Suprapubic skin (tissue), 4 donors: Measurements from ENCODE around the gene TRIO. TPM values are rescaled to one million over a fixed set of nuclear protein-coding genes. Genes with fewer than 3 reads are reported as not detected.

Experiments
- DNase-seq, 2 donors: peaks; one replicate each; pipeline ENCODE4 v3.0.0-alpha.2; 2019; ENCODE audit warnings: low spot score in 2 of 2
- H3K27ac ChIP-seq: fragments of 200-600 bp; sonication (generic); one replicate; pipeline ENCODE4 v1.5.1; 2019
- H3K27me3 ChIP-seq: fragments of 200-600 bp; sonication (generic); one replicate; pipeline ENCODE4 v1.5.1; 2019
- H3K36me3 ChIP-seq: fragments of 200-600 bp; sonication (generic); one replicate; pipeline ENCODE4 v1.5.1; 2019
- H3K4me1 ChIP-seq: fragments of 200-600 bp; sonication (generic); one replicate; pipeline ENCODE4 v1.5.1; 2019
- H3K4me3 ChIP-seq: fragments of 200-600 bp; sonication (generic); one replicate; pipeline ENCODE4 v1.5.1; 2019; ENCODE audit warnings: mild to moderate bottlenecking
- H3K9me3 ChIP-seq: fragments of 200-600 bp; sonication (generic); one replicate; pipeline ENCODE4 v1.5.1; 2019
- CTCF ChIP-seq, 2 donors: fragments of 200-600 bp in 1 of 2; fragments of 450-650 bp in 1 of 2; sonication (generic) in 1 of 2; IDR thresholded peaks; one replicate each; pipeline ENCODE4 v1.5.1; 2016 to 2019; ENCODE audit warnings: antibody characterized with exemption in 2 of 2, mild to moderate bottlenecking in 1 of 2, moderate library complexity in 1 of 2
- EP300 ChIP-seq: sonication (generic); formaldehyde crosslinking; IDR thresholded peaks from one replicate; pipeline ENCODE4 v1.6.1; 2017; ENCODE audit warnings: antibody characterized with exemption
- POLR2A ChIP-seq, 2 donors: fragments of 450-650 bp; IDR thresholded peaks; one replicate each; pipeline ENCODE4 v1.6.1; 2017; ENCODE audit warnings: antibody characterized with exemption in 2 of 2, mild to moderate bottlenecking in 2 of 2, moderate library complexity in 2 of 2
- POLR2AphosphoS5 ChIP-seq, 3 donors: sonication (generic); formaldehyde crosslinking; IDR thresholded peaks; one replicate each; pipeline ENCODE4 v1.6.1; 2017; ENCODE audit warnings: antibody characterized with exemption in 3 of 3
- WGBS: methylation state at CpG from one replicate; pipeline ENCODE4 v1.1.5; 2018; 5-methylcytosine and 5-hydroxymethylcytosine counted together
- total RNA-seq, 4 donors: library from RNA; depleted of rRNA; stranded (reverse); fragments of >200 nt; gene quantifications; one replicate each; pipeline ENCODE4 v1.1.0, GENCODE V29; 2016

The TRIO gene
- total RNA-seq, 4 donors from 2014 or later = 62.7 to 159 (median 70.4) TPM

GRCh38 chr5:14455814-14456321 lies 312.7 kb downstream of the TRIO start:
- Histone ChIP-seq H3K27me3 (no peaks in the 10 kb centered on the region), H3K27ac (no peak overlapping the region), H3K36me3 (peaks cover 10% of the 10 kb centered on the region), H3K4me1 (peaks cover 20% of the 10 kb centered on the region), H3K4me3 (no peak overlapping the region), H3K9me3 (no peaks in the 10 kb centered on the region)
- no peak for TF ChIP-seq CTCF (IDR thresholded peaks at IDR 0.05)
- TF ChIP-seq POLR2A (IDR thresholded peaks at IDR 0.05) = no peak
- no peak for TF ChIP-seq EP300
- TF ChIP-seq POLR2AphosphoS5 (IDR thresholded peaks at IDR 0.05) = no peak
- 100% methylated on average over 3 of the region's 26 CpGs for WGBS
- no peak for DNase-seq

- no peaks in the 10 kb centered on the region for H3K27me3 ChIP-seq
- no peak overlapping the region for H3K27ac ChIP-seq
- TF ChIP-seq POLR2AphosphoS5 (IDR thresholded peaks at IDR 0.05) (no peak), POLR2A (IDR thresholded peaks at IDR 0.05) (no peak), EP300 (no peak), CTCF (IDR thresholded peaks at IDR 0.05) (no peak)
- no peak overlapping the region for H3K4me3 ChIP-seq
- H3K36me3 ChIP-seq = peaks cover 24% of the 10 kb centered on the region
- DNase-seq = no peak
- peaks cover 12% of the 10 kb centered on the region for H3K4me1 ChIP-seq
- WGBS = 83% methylated on average over 7 of the region's 7 CpGs
- H3K9me3 ChIP-seq = no peaks in the 10 kb centered on the region
These were observed 314.3 kb downstream of the TRIO start for GRCh38 chr5:14457476-14457875.

- TF ChIP-seq EP300 (no peak), POLR2A (IDR thresholded peaks at IDR 0.05) (no peak), POLR2AphosphoS5 (IDR thresholded peaks at IDR 0.05) (no peak), CTCF (IDR thresholded peaks at IDR 0.05) (no peak)
These were observed 315.3 kb downstream of the TRIO start for GRCh38 chr5:14458414-14458813.

GRCh38 chr5:14460844-14461398 lies 317.8 kb downstream of the TRIO start:
- peaks cover 4% of the 10 kb centered on the region for H3K4me1 ChIP-seq
- no peak overlapping the region for H3K4me3 ChIP-seq
- no peak overlapping the region for H3K27ac ChIP-seq
- no peaks in the 10 kb centered on the region for H3K27me3 ChIP-seq
- TF ChIP-seq POLR2AphosphoS5 (IDR thresholded peaks at IDR 0.05) (no peak), EP300 (no peak), CTCF (IDR thresholded peaks at IDR 0.05) (no peak), POLR2A (IDR thresholded peaks at IDR 0.05) (no peak)
- peaks cover 50% of the 10 kb centered on the region for H3K36me3 ChIP-seq
- H3K9me3 ChIP-seq = no peaks in the 10 kb centered on the region
- no peak for DNase-seq
- 97% methylated on average over 46 of the region's 46 CpGs for WGBS

More at GRCh38 chr5:14458414-14458813, 315.3 kb downstream of the TRIO start:
- H3K27me3 ChIP-seq = no peaks in the 10 kb centered on the region
- no peak for DNase-seq
- H3K36me3 ChIP-seq = peaks cover 32% of the 10 kb centered on the region
- H3K4me3 ChIP-seq = no peak overlapping the region
- H3K9me3 ChIP-seq = no peaks in the 10 kb centered on the region
- peaks cover 6% of the 10 kb centered on the region for H3K4me1 ChIP-seq
- H3K27ac ChIP-seq = no peak overlapping the region
- 44% methylated on average over 3 of the region's 3 CpGs for WGBS

- Histone ChIP-seq H3K9me3 (no peaks in the 10 kb centered on the region), H3K36me3 (peaks cover 67% of the 10 kb centered on the region), H3K27ac (no peak overlapping the region), H3K4me1 (peaks cover 4% of the 10 kb centered on the region), H3K4me3 (no peak overlapping the region), H3K27me3 (no peaks in the 10 kb centered on the region)
- 80% methylated on average over 6 of the region's 14 CpGs for WGBS
- TF ChIP-seq POLR2A (IDR thresholded peaks at IDR 0.05) = no peak
- DNase-seq = no peak
These were observed 319.5 kb downstream of the TRIO start for GRCh38 chr5:14462681-14463080.
